ENCODE results near the gene NFIB. TPM values are rescaled to one million over a fixed set of nuclear protein-coding genes. Genes with fewer than 3 reads are reported as not detected.

NFIB gene
- total and polyA plus RNA-seq, 2 of the 4 experiments (the other 2 are of a cell fraction): 1.4 to 2.0 TPM

DNA sequence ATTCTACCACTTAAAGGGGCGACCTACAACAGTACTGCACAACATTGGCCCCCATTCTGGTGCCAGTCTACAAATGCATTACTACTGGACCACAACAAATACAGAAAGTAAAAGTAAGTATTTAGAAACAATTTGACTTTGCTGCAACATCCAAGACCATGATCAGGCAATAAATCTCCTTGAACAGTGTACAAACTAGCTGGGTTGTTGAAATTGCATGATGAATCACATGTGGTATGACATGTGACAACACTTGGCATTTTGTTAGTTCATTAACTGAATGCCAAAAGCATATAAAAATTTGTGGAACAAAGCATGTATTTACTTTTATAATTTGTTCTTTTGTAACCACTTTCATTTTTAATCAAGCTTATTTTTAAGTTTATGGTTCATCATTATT is 270.5 kb downstream of the NFIB start:
- CTCF ChIA-PET: no interaction called here
- H4K5ac ChIP-seq (ENCODE audit: low read depth, low read length): no peak overlapping the region
- no peak overlapping the region for H3K9ac ChIP-seq (ENCODE audit: low read depth, low read length)
- no peak overlapping the region for H4K8ac ChIP-seq (ENCODE audit: low read depth in 2 of 2, low read length in 2 of 2)
- no TSS peak for BruUV-seq (replicated peaks)
- H4K91ac ChIP-seq (ENCODE audit: insufficient read depth, low read depth, low read length): no peak overlapping the region
- dilution Hi-C loops (cut with HindIII; ENCODE audit: low sequenced_read_pairs, unreplicated experiment): no loop called here
- H3K36me3 ChIP-seq (ENCODE audit: control insufficient read depth, insufficient read depth, low read length): no peaks in the 10 kb centered on the region
- no peak overlapping the region for H2BK15ac ChIP-seq (ENCODE audit: low read depth, low read length)
- H3K4me3 ChIP-seq (ENCODE audit: insufficient read depth, low read depth, low read length): no peak overlapping the region
- no peak overlapping the region for H2AK5ac ChIP-seq (ENCODE audit: low read depth, low read length)
- H2BK20ac ChIP-seq (ENCODE audit: low read depth, low read length): no peak overlapping the region
- H3K4ac ChIP-seq (ENCODE audit: low read depth, low read length): no peak overlapping the region
- no peak overlapping the region for H3K23ac ChIP-seq (ENCODE audit: low read depth, low read length)
- H3K14ac ChIP-seq (replicated peaks; ENCODE audit: low read depth, low read length): no peak overlapping the region
- H3K9me3 ChIP-seq (ENCODE audit: control insufficient read depth, insufficient read depth, low read length): no peaks in the 10 kb centered on the region
- ATAC-seq (ENCODE audit: low read depth) (no peak), DNase-seq (no peak)
- no peak overlapping the region for H3K56ac ChIP-seq (ENCODE audit: extremely low read depth, insufficient read depth, low read length)
- H2AFZ ChIP-seq (replicated peaks; ENCODE audit: low read length, poor library complexity): no peak overlapping the region
- POLR2A ChIA-PET (ENCODE audit: unreplicated experiment): no interaction called here
- H3K27me3 ChIP-seq (ENCODE audit: control insufficient read depth, insufficient read depth, low read length): no peaks in the 10 kb centered on the region
- no peak overlapping the region for H3K27ac ChIP-seq (ENCODE audit: insufficient read depth, low read length)
- H4K20me1 ChIP-seq (ENCODE audit: insufficient read depth, low read length): no peaks in the 10 kb centered on the region
- no peak overlapping the region for H3K4me2 ChIP-seq (ENCODE audit: low read depth, low read length)
- no peak overlapping the region for H2BK120ac ChIP-seq (ENCODE audit: low read depth, low read length)
- H3K9me1 ChIP-seq (ENCODE audit: insufficient read depth, low read length): no peaks in the 10 kb centered on the region
- H2AK9ac ChIP-seq (replicated peaks; ENCODE audit: low read depth, low read length, poor library complexity): no peak overlapping the region
- no peaks in the 10 kb centered on the region for H3K4me1 ChIP-seq (ENCODE audit: control insufficient read depth, insufficient read depth, low read length)
- intact Hi-C loops (cut with micrococcal nuclease): no loop called here
- in situ Hi-C loops (cut with MboI; ENCODE audit: low sequenced_read_pairs): no loop called here
- WGBS, 2 experiments (ENCODE audit: extremely low coverage in 2 of 2, insufficient read length in 1 of 2): no CpG with 5 or more reads among the region's 1 CpG
- no peak for TF ChIP-seq POLR2A (IDR thresholded peaks at IDR 0.05; ENCODE audit: low read depth, low read length)
- TF ChIP-seq RFX5 (IDR thresholded peaks at IDR 0.05; ENCODE audit: low read depth, low read length): no peak
- H3K79me1 ChIP-seq (ENCODE audit: low read depth in 1 of 2, low read length in 2 of 2): no peaks in the 10 kb centered on the region
- no peak overlapping the region for H3K18ac ChIP-seq (ENCODE audit: low read depth, low read length)
- no peak overlapping the region for H2BK5ac ChIP-seq (ENCODE audit: low read depth, low read length, poor library complexity, severe bottlenecking)
